Measurements from ENCODE around the gene SLC12A9. TPM values are rescaled to one million over a fixed set of nuclear protein-coding genes. Genes with fewer than 3 reads are reported as not detected.

Gene SLC12A9
- total and polyA plus RNA-seq, 2 of the 8 experiments (the other 6 are each of a cell fraction or from before 2014, with no cell fraction given): 31.4 to 40.1 TPM

DNA sequence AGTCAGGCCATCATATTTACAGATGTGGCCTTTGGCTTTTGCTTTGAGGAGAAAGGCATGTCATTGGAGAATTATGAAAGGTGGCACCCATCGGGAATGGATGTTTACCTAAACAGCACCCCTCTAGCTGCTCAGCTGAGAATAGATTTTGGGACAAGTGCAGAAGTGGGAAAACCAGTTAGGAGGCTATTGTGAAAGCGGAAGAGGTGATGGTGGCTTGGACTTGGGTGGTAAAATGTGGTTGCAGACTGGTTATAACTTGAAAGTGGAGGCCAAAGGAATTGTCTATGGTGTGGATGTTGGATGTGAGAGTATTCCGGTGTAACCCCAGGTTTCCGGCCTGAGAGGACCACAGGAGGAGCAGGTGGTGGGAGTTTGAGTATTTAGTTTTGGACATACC is 5.2 kb upstream of the SLC12A9 start:
- POLR2A ChIA-PET (ENCODE audit: partially characterized antibody): interaction anchor here (2.1 kb wide), 1 partner anchor 20 kb away, joined by 7 read pairs; the partner anchor contains the start of gene EPHB4
- TF ChIP-seq HDAC6 (IDR thresholded peaks at IDR 0.05; ENCODE audit: low read depth, low read length) (no peak), SUZ12 (IDR thresholded peaks at IDR 0.05; ENCODE audit: low read length) (no peak), E2F6 (IDR thresholded peaks at IDR 0.05) (no peak), CBX8 (IDR thresholded peaks at IDR 0.05; ENCODE audit: borderline replicate concordance, low read depth, low read length) (no peak), CHD1 (IDR thresholded peaks at IDR 0.05; ENCODE audit: low read depth, low read length) (no peak), EGR1 (IDR thresholded peaks at IDR 0.05; ENCODE audit: borderline replicate concordance, low read depth, low read length) (no peak), SP4 (IDR thresholded peaks at IDR 0.05; ENCODE audit: low read length) (no peak), POU5F1 (IDR thresholded peaks at IDR 0.05; ENCODE audit: low read depth, low read length) (no peak), SIX5 (IDR thresholded peaks at IDR 0.05; ENCODE audit: low read depth, low read length) (no peak), JUND (IDR thresholded peaks at IDR 0.05; ENCODE audit: low read length) (no peak), RBBP5 (IDR thresholded peaks at IDR 0.05; ENCODE audit: borderline replicate concordance, low read depth, low read length) (no peak), SRF (IDR thresholded peaks at IDR 0.05; ENCODE audit: low read depth, low read length) (no peak), BCL11A (IDR thresholded peaks at IDR 0.05; ENCODE audit: low read depth in 2 of 2, low read length in 2 of 2) (no peak), FOSL1 (IDR thresholded peaks at IDR 0.05; ENCODE audit: insufficient read depth, low read depth, low read length) (no peak), RXRA (IDR thresholded peaks at IDR 0.05; ENCODE audit: insufficient read depth, low read depth, low read length) (no peak)

More for the DNA sequence above, 5.2 kb upstream of the SLC12A9 start:
- no peak overlapping the region for H3K56ac ChIP-seq (replicated peaks; ENCODE audit: insufficient read length, low read depth, low read length)
- no peak overlapping the region for H4K91ac ChIP-seq (replicated peaks; ENCODE audit: insufficient read length, low read length)
- no peaks in the 10 kb centered on the region for H3K23me2 ChIP-seq (ENCODE audit: low read depth, low read length)
- H2BK20ac ChIP-seq (ENCODE audit: low read length): no peak overlapping the region
- no peaks in the 10 kb centered on the region for H3K79me2 ChIP-seq (ENCODE audit: control insufficient read depth in 1 of 2, insufficient read depth in 2 of 2, low read length in 2 of 2)
- H2BK15ac ChIP-seq (ENCODE audit: low read length): no peak overlapping the region
- H3K4ac ChIP-seq (replicated peaks; ENCODE audit: insufficient read length, low read depth, low read length): no peak overlapping the region
- 97% methylated on average over 4 of the region's 4 CpGs; no CpG with 5 or more reads in 1 of the 2 experiments for WGBS, 2 experiments (ENCODE audit: extremely low coverage in 1 of 2, insufficient coverage in 1 of 2, insufficient read length in 1 of 2, insufficient replicate concordance in 2 of 2, low coverage in 1 of 2, low lambda C conversion rate in 2 of 2, missing lambda C conversion rate in 1 of 2)
- no peak overlapping the region for H3K14ac ChIP-seq (ENCODE audit: insufficient read length)
- no peak overlapping the region for H3K18ac ChIP-seq (ENCODE audit: extremely low read depth, low read length)
- no peak overlapping the region for H3K27ac ChIP-seq (ENCODE audit: low read depth, low read length)
- H2BK5ac ChIP-seq (ENCODE audit: low read depth, low read length): no peak overlapping the region
- no peak overlapping the region for H4K5ac ChIP-seq (ENCODE audit: insufficient read length, low read depth, low read length)
- H3K4me3 ChIP-seq (ENCODE audit: extremely low read depth in 1 of 4, insufficient read depth in 2 of 4, low read depth in 3 of 4, low read length in 4 of 4): no peak overlapping the region
- H4K8ac ChIP-seq (ENCODE audit: extremely low read depth, insufficient read depth, low read length): no peak overlapping the region
- FAIRE-seq: no peak
- no peak for DNase-seq (ENCODE audit: low read depth in 1 of 2, low spot score in 2 of 2)
- no peaks in the 10 kb centered on the region for H3K27me3 ChIP-seq (replicated peaks in 1 of 4; ENCODE audit: control insufficient read depth in 3 of 4, extremely low read depth in 1 of 4, insufficient read depth in 3 of 4, low read length in 3 of 4)
- H2AK5ac ChIP-seq (ENCODE audit: low read depth, low read length): no peak overlapping the region
- H3K9ac ChIP-seq (replicated peaks in 1 of 4; ENCODE audit: extremely low read depth in 1 of 4, low read depth in 3 of 4, low read length in 3 of 4): no peak overlapping the region
- no peaks in the 10 kb centered on the region for H4K20me1 ChIP-seq (replicated peaks in 1 of 2; ENCODE audit: control insufficient read depth in 1 of 2, insufficient read depth in 2 of 2, low read length in 2 of 2)
- H3K36me3 ChIP-seq (ENCODE audit: control insufficient read depth in 2 of 4, insufficient read depth in 4 of 4, low read length in 3 of 4): no peaks in the 10 kb centered on the region
- no peak overlapping the region for H2BK120ac ChIP-seq (replicated peaks; ENCODE audit: low read depth, low read length)
- CTCF ChIA-PET (ENCODE audit: partially characterized antibody): interaction anchor here (0.5 to 13.9 kb wide), 4 partner anchors 8 to 90 kb away, joined by 3 to 215 read pairs (median 5); no protein-coding TSS in a partner anchor
- H3K9me3 ChIP-seq (ENCODE audit: insufficient read depth in 2 of 2, low read depth in 1 of 2, low read length in 1 of 2): no peaks in the 10 kb centered on the region
- no peaks in the 10 kb centered on the region for H3K79me1 ChIP-seq (ENCODE audit: low read depth, low read length)
- no peak overlapping the region for H2BK12ac ChIP-seq (ENCODE audit: low read depth, low read length)
- no peak overlapping the region for H3K4me2 ChIP-seq (ENCODE audit: insufficient read depth in 1 of 2, low read depth in 2 of 2, low read length in 2 of 2)
- H2AFZ ChIP-seq (ENCODE audit: low read length): no peak overlapping the region
- H3K23ac ChIP-seq (ENCODE audit: insufficient read length): no peak overlapping the region
- H3K4me1 ChIP-seq (replicated peaks in 1 of 4; ENCODE audit: control insufficient read depth in 3 of 4, insufficient read depth in 4 of 4, low read length in 3 of 4): no peaks in the 10 kb centered on the region; a peak in 1 of 7 replicates
